NCI-H1048 (cell line): ENCODE data around the gene CSAG3.
"Not testable (repeated sequence)": the region's sequence is repeated elsewhere in the genome, so short reads cannot be mapped to it uniquely, and the experiment has no call there.

ENCODE experiments used
- DNase-seq: peaks from one replicate; lab custom pipeline; 2025; lab: John Stamatoyannopoulos, UW

Gene CSAG3

DNA sequence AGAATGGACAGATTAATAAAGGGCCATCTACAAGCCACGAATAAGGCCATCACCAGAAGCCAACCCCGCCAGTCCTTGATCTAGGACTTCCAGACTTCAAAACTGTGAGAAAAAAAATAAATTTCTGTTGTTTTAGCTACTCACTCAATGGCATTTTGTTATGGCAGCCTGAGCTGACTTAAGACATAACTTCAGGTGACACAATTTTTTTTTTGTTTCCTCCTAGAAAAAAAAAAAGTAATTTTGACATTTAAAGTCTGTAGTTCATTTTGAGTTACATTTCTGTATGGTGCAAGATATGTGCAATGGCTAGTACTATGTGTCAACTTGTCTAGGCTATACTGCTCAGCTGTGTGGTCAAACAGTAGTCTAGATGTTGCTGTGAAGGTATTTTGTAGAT, at the start of gene CSAG3:
CSAG3 (plus strand) TSS at position 301 of the 400 bp plus-strand sequence.
- DNase-seq, result not testable (repeated sequence)

DNA sequence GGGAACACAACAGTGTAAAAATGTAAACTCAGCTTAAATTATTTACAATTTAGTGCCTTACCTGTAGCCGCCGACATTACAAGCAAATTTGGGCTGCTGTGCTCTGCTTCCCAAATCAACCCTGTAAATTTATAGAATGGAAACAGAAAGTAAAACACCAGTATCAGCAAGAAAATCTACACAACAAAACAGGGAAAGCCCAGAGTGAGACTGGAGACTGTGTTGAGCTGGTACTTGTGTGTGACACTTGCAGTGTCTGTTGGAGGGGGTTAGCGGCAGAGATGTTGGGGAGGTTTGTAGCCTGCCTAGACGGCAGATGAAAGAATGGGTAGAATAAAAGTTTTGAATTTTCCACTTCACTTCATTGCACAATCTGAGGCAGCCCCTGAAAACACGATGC, 45.8 kb upstream of the CSAG3 start:
- not testable (repeated sequence) for DNase-seq

DNA sequence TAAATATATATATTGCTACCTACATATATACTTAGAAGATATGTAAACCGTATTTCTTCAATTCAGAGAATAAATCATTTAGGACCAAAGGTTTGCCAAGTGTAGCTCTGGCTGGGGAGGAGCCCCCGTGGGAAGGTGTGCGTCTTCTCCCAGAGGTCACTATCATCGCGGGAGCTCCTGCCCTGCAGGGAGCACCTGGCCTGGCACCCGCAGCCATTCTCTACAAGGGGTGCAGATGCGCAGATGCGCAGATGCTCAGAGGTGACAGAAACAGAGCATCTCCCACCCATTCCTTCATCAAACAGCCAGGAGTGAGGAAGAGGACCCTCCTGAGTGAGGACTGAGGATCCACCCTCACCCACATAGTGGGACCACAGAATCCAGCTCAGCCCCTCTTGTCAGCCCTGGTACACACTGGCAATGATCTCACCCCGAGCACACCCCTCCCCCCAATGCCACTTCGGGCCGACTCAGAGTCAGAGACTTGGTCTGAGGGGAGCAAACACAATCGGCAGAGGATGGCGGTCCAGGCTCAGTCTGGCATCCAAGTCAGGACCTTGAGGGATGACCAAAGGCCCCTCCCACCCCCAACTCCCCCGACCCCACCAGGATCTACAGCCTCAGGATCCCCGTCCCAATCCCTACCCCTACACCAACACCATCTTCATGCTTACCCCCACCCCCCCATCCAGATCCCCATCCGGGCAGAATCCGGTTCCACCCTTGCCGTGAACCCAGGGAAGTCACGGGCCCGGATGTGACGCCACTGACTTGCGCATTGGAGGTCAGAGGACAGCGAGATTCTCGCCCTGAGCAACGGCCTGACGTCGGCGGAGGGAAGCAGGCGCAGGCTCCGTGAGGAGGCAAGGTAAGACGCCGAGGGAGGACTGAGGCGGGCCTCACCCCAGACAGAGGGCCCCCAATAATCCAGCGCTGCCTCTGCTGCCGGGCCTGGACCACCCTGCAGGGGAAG, 44.9 kb upstream of the CSAG3 start, which contains the start of gene MAGEA2B:
MAGEA2B (plus strand) TSS at position 814 of the 973 bp plus-strand sequence. CDS start 2,479 bp downstream, outside the sequence.
- not testable (repeated sequence) for DNase-seq

DNA sequence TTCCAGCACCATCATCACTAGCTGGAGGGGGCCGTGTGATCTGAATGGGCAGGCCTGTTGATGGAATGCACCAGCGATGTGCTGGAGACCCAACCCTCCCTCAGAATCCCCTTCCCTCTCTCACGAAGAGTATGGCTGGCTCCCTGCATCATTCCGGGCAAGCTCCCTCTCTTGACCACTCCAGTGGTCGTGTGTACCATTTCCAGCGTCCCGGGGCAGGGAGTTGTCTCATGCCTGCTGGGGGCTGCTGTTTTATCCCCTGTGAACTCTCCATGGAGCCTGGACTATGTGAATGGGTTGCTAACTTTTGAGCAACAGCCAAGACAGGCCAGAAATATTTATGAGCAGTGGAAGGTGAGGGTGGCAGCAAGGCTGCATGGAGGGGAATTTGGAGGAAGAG, 33.6 kb upstream of the CSAG3 start:
- no peak for DNase-seq

DNA sequence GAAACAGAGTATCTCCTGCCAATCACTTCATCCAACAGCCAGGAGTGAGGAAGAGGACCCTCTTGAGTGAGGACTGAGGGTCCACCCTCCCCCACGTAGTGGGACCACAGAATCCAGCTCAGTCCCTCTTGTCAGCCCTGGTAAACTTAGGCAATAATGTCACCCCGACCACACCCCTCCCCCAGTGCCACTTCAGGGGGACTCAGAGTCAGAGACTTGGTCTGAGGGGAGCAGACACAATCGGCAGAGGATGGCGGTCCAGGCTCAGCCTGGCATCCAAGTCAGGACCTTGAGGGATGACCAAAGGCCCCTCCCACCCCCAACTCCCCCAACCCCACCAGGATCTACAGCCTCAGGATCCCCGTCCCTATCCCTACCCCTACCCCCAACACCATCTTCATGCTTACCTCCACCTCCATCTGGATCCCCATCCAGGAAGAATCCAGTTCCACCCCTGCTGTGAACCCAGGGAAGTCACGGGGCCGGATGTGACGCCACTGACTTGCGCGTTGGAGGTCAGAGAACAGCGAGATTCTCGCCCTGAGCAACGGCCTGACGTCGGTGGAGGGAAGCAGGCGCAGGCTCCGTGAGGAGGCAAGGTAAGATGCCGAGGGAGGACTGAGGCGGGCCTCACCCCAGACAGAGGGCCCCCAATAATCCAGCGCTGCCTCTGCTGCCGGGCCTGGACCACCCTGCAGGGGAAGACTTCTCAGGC, 25.6 kb upstream of the CSAG3 start, which contains the start of the genes CSAG1 and MAGEA12:
CSAG1 (minus strand) TSS at position 461 of the 715 bp plus-strand sequence. CDS start 1,261 bp downstream, outside the sequence.
MAGEA12 (plus strand) TSS at position 497 of the 715 bp plus-strand sequence. CDS start 2,405 bp downstream, outside the sequence.
- no peak for DNase-seq

DNA sequence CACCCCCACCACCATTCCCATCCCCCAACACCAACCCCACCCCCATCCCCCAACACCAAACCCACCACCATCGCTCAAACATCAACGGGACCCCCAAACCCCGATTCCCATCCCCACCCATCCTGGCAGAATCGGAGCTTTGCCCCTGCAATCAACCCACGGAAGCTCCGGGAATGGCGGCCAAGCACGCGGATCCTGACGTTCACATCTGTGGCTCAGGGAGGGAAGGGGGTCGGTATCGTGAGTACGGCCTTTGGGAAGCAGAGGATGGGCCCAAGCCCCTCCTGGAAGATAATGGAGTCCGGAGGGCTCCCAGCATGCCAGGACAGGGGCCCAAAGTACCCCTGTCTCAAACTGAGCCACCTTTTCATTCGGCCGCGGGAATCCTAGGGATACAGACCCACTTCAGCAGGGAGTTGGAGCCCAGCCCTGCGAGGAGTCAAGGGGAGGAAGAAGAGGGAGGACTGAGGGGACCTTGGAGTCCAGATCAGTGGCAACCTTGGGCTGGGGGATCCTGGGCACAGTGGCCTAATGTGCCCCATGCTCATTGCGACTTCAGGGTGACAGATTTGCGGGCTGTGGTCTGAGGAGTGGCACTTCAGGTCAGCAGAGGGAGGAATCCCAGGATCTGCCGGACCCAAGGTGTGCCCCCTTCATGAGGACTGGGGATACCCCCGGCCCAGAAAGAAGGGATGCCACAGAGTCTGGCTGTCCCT, 24.7 kb upstream of the CSAG3 start:
- DNase-seq, result not testable (repeated sequence)

DNA sequence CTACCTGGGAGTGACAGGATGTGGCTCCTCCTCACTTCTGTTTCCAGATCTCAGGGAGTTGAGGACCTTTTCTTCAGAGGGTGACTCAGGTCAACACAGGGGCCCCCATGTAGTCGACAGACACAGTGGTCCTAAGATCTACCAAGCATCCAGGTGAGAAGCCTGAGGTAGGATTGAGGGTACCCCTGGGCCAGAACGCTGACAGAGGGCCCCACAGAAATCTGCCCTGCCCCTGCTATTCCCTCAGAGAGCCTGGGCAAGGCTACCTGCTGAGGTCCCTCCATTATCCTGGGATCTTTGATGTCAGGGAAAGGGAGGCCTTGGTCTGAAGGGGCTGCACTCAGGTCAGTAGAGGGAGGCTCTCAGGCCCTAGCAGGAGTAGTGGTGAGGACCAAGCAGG, 23.9 kb upstream of the CSAG3 start:
- no peak for DNase-seq

GRCh38 chrX:152735860-152736511, 23.0 kb upstream of the CSAG3 start:
- DNase-seq, result no peak

- DNase-seq, result not testable (repeated sequence)
These were observed 22.5 kb upstream of the CSAG3 start for GRCh38 chrX:152736528-152736927.

- DNase-seq, result no peak
These were observed 20.5 kb upstream of the CSAG3 start for GRCh38 chrX:152738560-152738959.

GRCh38 chrX:152753686-152754650, 5.0 kb upstream of the CSAG3 start, which contains the start of gene MAGEA2:
Gene MAGEA2 (minus strand): TSS chrX:152753842. CDS start chrX:152751363, 2,479 bp downstream.
- not testable (repeated sequence) for DNase-seq

DNA sequence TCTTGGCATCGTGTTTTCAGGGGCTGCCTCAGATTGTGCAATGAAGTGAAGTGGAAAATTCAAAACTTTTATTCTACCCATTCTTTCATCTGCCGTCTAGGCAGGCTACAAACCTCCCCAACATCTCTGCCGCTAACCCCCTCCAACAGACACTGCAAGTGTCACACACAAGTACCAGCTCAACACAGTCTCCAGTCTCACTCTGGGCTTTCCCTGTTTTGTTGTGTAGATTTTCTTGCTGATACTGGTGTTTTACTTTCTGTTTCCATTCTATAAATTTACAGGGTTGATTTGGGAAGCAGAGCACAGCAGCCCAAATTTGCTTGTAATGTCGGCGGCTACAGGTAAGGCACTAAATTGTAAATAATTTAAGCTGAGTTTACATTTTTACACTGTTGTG, 4.1 kb upstream of the CSAG3 start:
- DNase-seq, result not testable (repeated sequence)

DNA sequence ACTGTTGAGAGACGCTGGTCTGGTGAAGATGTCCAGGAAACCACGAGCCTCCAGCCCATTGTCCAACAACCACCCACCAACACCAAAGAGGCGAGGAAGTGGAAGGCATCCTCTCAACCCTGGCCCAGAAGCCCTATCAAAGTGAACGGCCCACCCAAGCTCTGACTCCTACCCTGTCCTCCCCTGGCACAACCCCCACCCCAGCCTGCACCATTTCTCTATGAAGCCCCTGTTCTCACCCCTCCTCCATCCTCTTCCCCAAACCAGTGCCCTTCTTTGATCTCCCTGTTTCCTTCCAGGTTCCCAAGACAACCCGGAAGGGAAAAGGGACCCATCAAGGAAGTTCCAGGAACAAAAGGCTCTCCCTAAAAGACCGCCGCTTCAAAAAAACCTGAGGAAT, 526 bp downstream of the CSAG3 start:
- DNase-seq, result not testable (repeated sequence)

- DNase-seq, result not testable (repeated sequence)
These were observed 2.6 kb downstream of the CSAG3 start for GRCh38 chrX:152761582-152761981.

DNA sequence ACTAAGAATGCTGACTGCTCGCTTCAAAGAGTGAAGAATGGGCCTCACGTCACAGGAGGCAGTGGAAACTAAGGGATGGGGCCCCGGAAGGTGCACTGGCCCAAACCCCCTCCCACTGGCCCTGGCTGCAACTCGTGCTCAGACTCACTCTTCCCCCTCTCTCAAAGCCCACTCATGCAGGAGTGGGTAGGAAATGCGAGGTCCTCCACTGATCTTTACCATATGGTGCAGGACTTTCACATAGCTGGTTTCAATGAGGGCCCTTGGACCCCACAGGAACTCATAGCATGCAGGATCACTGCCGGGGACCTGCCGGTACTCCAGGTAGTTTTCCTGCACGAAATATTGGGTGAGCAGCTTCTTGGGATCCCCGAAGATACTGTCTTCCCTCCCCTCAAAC, 7.5 kb downstream of the CSAG3 start:
- DNase-seq, result not testable (repeated sequence)

DNA sequence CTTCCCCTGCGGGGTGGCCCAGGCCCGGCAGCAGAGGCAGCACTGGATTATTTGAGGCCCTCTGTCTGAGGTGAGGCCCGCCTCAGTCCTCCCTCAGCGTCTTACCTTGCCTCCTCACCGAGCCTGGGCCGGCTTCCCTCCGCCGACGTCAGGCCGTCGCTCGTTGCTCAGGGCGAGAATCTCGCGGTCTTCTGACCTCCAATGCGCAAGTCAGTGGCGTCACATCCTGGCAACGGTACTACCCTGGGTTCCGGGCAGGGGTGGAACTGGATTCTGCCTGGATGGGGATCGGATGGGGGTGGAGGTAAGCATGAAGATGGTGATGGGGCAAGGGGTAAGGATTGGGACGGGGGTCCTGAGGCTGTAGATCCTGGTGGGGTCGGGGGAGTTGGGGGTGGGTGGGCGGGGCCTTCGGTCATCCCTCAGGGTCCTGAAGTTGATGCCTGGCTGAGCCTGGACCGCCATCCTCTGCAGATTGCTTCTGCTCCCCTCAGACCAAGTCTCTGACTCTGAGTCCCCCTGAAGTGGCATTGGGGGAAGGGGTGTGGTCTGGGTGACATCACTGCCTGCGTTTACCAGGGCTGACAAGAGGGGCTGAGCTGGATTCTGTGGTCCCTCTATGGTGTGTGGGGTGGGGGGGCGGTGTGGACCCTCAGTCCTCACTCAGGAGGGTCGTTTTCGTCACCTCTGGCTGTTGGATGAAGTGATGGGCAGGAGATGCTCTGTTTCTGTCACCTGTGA, 10.7 kb downstream of the CSAG3 start, which contains the start of gene MAGEA6:
MAGEA6 (minus strand) TSS at position 141 of the 741 bp plus-strand sequence. CDS start 2,039 bp downstream, outside the sequence.
- not testable (repeated sequence) for DNase-seq

GRCh38 chrX:152787062-152787461, 28.0 kb downstream of the CSAG3 start:
- not testable (repeated sequence) for DNase-seq

GRCh38 chrX:152798945-152799344, 39.9 kb downstream of the CSAG3 start:
- no peak for DNase-seq

GRCh38 chrX:152806035-152806434, 47.0 kb downstream of the CSAG3 start:
- DNase-seq, result no peak
